ENCODE results near the gene ECE1. TPM values are rescaled to one million over a fixed set of nuclear protein-coding genes. Genes with fewer than 3 reads are reported as not detected.
A peak's percentile ranks its signal among the peaks of the same experiment; 100 is the strongest.

ECE1 gene
- total RNA-seq, 1 donor from 2014 or later = 336 TPM

GRCh38 chr1:21240706-21241105 lies 49.6 kb downstream of the ECE1 start:
- Histone ChIP-seq H3K4me1 (peaks cover 2 to 19% of the 10 kb centered on the region in 2 donors), H3K4me3 (no peak overlapping the region), H3K9me3 (no peaks in the 10 kb centered on the region), H3K27me3 (no peaks in the 10 kb centered on the region), H3K36me3 (peaks cover 82 to 98% of the 10 kb centered on the region in 2 donors), H3K27ac (peak overlapping the region in 1 of 2 donors; percentile 31)
- no peak for DNase-seq (ENCODE audit: low spot score in 2 of 2)
- intact Hi-C loops (cut with DNase I) = no loop called here
- TF ChIP-seq CTCF (IDR thresholded peaks at IDR 0.05) = no peak

GRCh38 chr1:21239221-21239620 lies 51.0 kb downstream of the ECE1 start:
- no peak overlapping the region for H3K4me3 ChIP-seq
- DNase-seq (ENCODE audit: low spot score in 2 of 2) = no peak
- TF ChIP-seq CTCF (IDR thresholded peaks at IDR 0.05) = no peak
- intact Hi-C loops (cut with DNase I) = no loop called here
- peak overlapping the region; percentile 31 to 39 for H3K27ac ChIP-seq
- no peaks in the 10 kb centered on the region for H3K9me3 ChIP-seq
- H3K27me3 ChIP-seq = no peaks in the 10 kb centered on the region
- peaks cover 82 to 98% of the 10 kb centered on the region in 2 donors for H3K36me3 ChIP-seq
- peaks cover 2 to 19% of the 10 kb centered on the region in 2 donors for H3K4me1 ChIP-seq

GRCh38 chr1:21238141-21238800 lies 52.0 kb downstream of the ECE1 start:
- TF ChIP-seq CTCF (IDR thresholded peaks at IDR 0.05) = no peak
- Histone ChIP-seq H3K4me3 (no peak overlapping the region), H3K9me3 (no peaks in the 10 kb centered on the region), H3K27ac (peak overlapping the region; percentile 31 to 46), H3K36me3 (peaks cover 82 to 98% of the 10 kb centered on the region in 2 donors), H3K27me3 (no peaks in the 10 kb centered on the region), H3K4me1 (peaks cover 2 to 19% of the 10 kb centered on the region in 2 donors)
- intact Hi-C loops (cut with DNase I) = no loop called here
- no peak for DNase-seq (ENCODE audit: low spot score in 2 of 2)

GRCh38 chr1:21237446-21238088 lies 52.7 kb downstream of the ECE1 start:
- TF ChIP-seq CTCF (IDR thresholded peaks at IDR 0.05) = no peak
- H3K4me3 ChIP-seq = no peak overlapping the region
- peak overlapping the region; percentile 31 to 46 for H3K27ac ChIP-seq
- intact Hi-C loops (cut with DNase I) = no loop called here
- H3K9me3 ChIP-seq = no peaks in the 10 kb centered on the region
- peaks cover 83 to 98% of the 10 kb centered on the region in 2 donors for H3K36me3 ChIP-seq
- DNase-seq (ENCODE audit: low spot score in 2 of 2) = no peak
- H3K27me3 ChIP-seq = no peaks in the 10 kb centered on the region
- H3K4me1 ChIP-seq = peaks cover 2 to 19% of the 10 kb centered on the region in 2 donors

- Histone ChIP-seq H3K4me1 (peaks cover 2 to 19% of the 10 kb centered on the region in 2 donors), H3K36me3 (peaks cover 78 to 96% of the 10 kb centered on the region in 2 donors), H3K9me3 (no peaks in the 10 kb centered on the region), H3K4me3 (no peak overlapping the region), H3K27me3 (no peaks in the 10 kb centered on the region), H3K27ac (peak overlapping the region; percentile 15 to 21)
- intact Hi-C loops (cut with DNase I) = no loop called here
- no peak for DNase-seq (ENCODE audit: low spot score in 2 of 2)
- TF ChIP-seq CTCF (IDR thresholded peaks at IDR 0.05) = no peak
Measured at GRCh38 chr1:21236178-21236577, 54.1 kb downstream of the ECE1 start.
